Measurements from ENCODE around the gene TMEM170A.
"Not testable (repeated sequence)": the region's sequence is repeated elsewhere in the genome, so short reads cannot be mapped to it uniquely, and the experiment has no call there.

TMEM170A gene

GRCh38 chr16:75458439-75458838 is 6.0 kb downstream of the TMEM170A start:
- Mint-ChIP-seq H3K4me1 (peaks cover 60% of the 10 kb centered on the region), H3K27me3 (ENCODE audit: low read depth) (peaks cover 3% of the 10 kb centered on the region), H3K27ac (peak overlapping the region in 1 of 3 experiments; percentile 7), H3K9me3 (no peaks in the 10 kb centered on the region), H3K4me3 (no peak overlapping the region), H3K36me3 (ENCODE audit: low read depth) (peaks cover 15% of the 10 kb centered on the region)
- TF ChIP-seq CTCF (IDR thresholded peaks at IDR 0.05; ENCODE audit: unreplicated experiment in 3 of 3): no peak

- Mint-ChIP-seq H3K27ac (peak overlapping the region in 1 of 3 experiments; percentile 7), H3K27me3 (ENCODE audit: low read depth) (peaks cover 3% of the 10 kb centered on the region), H3K36me3 (ENCODE audit: low read depth) (peaks cover 19% of the 10 kb centered on the region), H3K4me3 (no peak overlapping the region), H3K4me1 (peaks cover 61% of the 10 kb centered on the region), H3K9me3 (no peaks in the 10 kb centered on the region)
- no peak for TF ChIP-seq CTCF (IDR thresholded peaks at IDR 0.05; ENCODE audit: unreplicated experiment in 3 of 3)
These were observed 6.5 kb downstream of the TMEM170A start for GRCh38 chr16:75458029-75458428.

GRCh38 chr16:75457485-75458021 is 6.9 kb downstream of the TMEM170A start:
- Mint-ChIP-seq H3K4me1 (peaks cover 56% of the 10 kb centered on the region), H3K27ac (no peak overlapping the region), H3K9me3 (no peaks in the 10 kb centered on the region), H3K4me3 (no peak overlapping the region), H3K27me3 (ENCODE audit: low read depth) (peaks cover 3% of the 10 kb centered on the region), H3K36me3 (ENCODE audit: low read depth) (peaks cover 24% of the 10 kb centered on the region)
- TF ChIP-seq CTCF (IDR thresholded peaks at IDR 0.05; ENCODE audit: unreplicated experiment in 3 of 3): no peak

- H3K27me3 Mint-ChIP-seq (ENCODE audit: low read depth): peaks cover 3% of the 10 kb centered on the region
- TF ChIP-seq CTCF (IDR thresholded peaks at IDR 0.05; ENCODE audit: unreplicated experiment in 3 of 3): no peak
- H3K9me3 Mint-ChIP-seq: no peaks in the 10 kb centered on the region
- H3K4me3 Mint-ChIP-seq: no peak overlapping the region
- peaks cover 52% of the 10 kb centered on the region for H3K4me1 Mint-ChIP-seq
- H3K36me3 Mint-ChIP-seq (ENCODE audit: low read depth): peaks cover 24% of the 10 kb centered on the region
- no peak overlapping the region for H3K27ac Mint-ChIP-seq
These were observed 7.5 kb downstream of the TMEM170A start for GRCh38 chr16:75456971-75457370.

GRCh38 chr16:75456486-75456885 is 8.0 kb downstream of the TMEM170A start:
- peak overlapping the region in 1 of 3 experiments; percentile 28 for H3K4me3 Mint-ChIP-seq
- H3K27ac Mint-ChIP-seq; H3K9me3 Mint-ChIP-seq; H3K27me3 Mint-ChIP-seq (ENCODE audit: low read depth): not testable (repeated sequence)
- peaks cover 47% of the 10 kb centered on the region for H3K4me1 Mint-ChIP-seq
- peaks cover 27% of the 10 kb centered on the region for H3K36me3 Mint-ChIP-seq (ENCODE audit: low read depth)

- H3K27me3 Mint-ChIP-seq (ENCODE audit: low read depth): peaks cover 3% of the 10 kb centered on the region
- peaks cover 42% of the 10 kb centered on the region for H3K4me1 Mint-ChIP-seq
- H3K27ac Mint-ChIP-seq: peak overlapping the region in 1 of 3 experiments; percentile 48
- H3K4me3 Mint-ChIP-seq: no peak overlapping the region
- peaks cover 33% of the 10 kb centered on the region for H3K36me3 Mint-ChIP-seq (ENCODE audit: low read depth)
- TF ChIP-seq CTCF (IDR thresholded peaks at IDR 0.05; ENCODE audit: unreplicated experiment in 3 of 3): no peak
- H3K9me3 Mint-ChIP-seq: no peaks in the 10 kb centered on the region
These were observed 8.8 kb downstream of the TMEM170A start for GRCh38 chr16:75455677-75456076.
